ENCODE results near the gene PTCD1.

DNA sequence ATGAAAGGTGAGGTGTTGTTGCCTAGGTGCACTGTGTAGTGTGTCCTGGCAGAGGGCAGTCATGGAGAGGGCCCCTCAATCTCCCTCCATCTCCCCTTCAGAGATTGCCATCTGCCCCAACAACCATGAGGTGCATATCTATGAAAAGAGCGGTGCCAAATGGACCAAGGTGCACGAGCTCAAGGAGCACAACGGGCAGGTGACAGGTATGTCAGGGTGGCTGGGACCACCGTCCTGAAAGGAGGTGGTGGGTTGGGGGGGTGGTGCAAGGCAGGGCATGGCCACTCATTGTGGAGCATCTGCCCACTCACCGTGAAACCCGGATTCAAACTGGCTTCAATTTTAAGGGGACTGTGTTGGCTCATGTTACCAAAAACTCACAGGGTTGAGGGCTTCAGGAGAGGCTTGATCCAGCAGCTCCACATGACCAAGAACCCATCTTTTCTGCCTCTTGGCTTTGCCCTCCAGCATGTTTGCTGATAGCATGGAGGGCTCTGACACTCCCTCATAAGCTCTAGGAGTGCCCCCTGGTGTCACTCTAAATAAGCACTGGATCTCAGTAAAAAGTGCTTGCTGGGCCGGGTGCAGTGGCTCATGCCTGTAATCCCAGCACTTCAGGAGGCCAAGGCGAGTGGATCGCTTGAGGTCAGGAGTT lies 51.9 kb downstream of the PTCD1 start:
- TF ChIP-seq CTCF (IDR thresholded peaks at IDR 0.05) (no peak), ATF1 (CRISPR knock-in tag; IDR thresholded peaks at IDR 0.05) (no peak), ELF4 (CRISPR knock-in tag; IDR thresholded peaks at IDR 0.05; ENCODE audit: low read depth) (no peak), IRF2 (CRISPR knock-in tag; IDR thresholded peaks at IDR 0.05; ENCODE audit: borderline replicate concordance, low read depth) (no peak), ZNF671 (CRISPR knock-in tag; IDR thresholded peaks at IDR 0.05) (no peak), ZNF423 (CRISPR knock-in tag; IDR thresholded peaks at IDR 0.05) (no peak), FOXJ3 (CRISPR knock-in tag; IDR thresholded peaks at IDR 0.05; ENCODE audit: borderline replicate concordance) (no peak), MLX (CRISPR knock-in tag; IDR thresholded peaks at IDR 0.05) (no peak)
- TF ChIP-seq, protein P1, sequence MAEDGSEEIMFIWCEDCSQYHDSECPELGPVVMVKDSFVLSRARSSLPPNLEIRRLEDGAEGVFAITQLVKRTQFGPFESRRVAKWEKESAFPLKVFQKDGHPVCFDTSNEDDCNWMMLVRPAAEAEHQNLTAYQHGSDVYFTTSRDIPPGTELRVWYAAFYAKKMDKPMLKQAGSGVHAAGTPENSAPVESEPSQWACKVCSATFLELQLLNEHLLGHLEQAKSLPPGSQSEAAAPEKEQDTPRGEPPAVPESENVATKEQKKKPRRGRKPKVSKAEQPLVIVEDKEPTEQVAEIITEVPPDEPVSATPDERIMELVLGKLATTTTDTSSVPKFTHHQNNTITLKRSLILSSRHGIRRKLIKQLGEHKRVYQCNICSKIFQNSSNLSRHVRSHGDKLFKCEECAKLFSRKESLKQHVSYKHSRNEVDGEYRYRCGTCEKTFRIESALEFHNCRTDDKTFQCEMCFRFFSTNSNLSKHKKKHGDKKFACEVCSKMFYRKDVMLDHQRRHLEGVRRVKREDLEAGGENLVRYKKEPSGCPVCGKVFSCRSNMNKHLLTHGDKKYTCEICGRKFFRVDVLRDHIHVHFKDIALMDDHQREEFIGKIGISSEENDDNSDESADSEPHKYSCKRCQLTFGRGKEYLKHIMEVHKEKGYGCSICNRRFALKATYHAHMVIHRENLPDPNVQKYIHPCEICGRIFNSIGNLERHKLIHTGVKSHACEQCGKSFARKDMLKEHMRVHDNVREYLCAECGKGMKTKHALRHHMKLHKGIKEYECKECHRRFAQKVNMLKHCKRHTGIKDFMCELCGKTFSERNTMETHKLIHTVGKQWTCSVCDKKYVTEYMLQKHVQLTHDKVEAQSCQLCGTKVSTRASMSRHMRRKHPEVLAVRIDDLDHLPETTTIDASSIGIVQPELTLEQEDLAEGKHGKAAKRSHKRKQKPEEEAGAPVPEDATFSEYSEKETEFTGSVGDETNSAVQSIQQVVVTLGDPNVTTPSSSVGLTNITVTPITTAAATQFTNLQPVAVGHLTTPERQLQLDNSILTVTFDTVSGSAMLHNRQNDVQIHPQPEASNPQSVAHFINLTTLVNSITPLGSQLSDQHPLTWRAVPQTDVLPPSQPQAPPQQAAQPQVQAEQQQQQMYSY (CRISPR knock-in tag; IDR thresholded peaks at IDR 0.05), result no peak

Measured in WTC11 (cell line).